ENCODE measurements around the gene STKLD1. TPM values are rescaled to one million over a fixed set of nuclear protein-coding genes. Genes with fewer than 3 reads are reported as not detected.

STKLD1 gene
- total RNA-seq, 2 donors from 2014 or later, result not detected

DNA sequence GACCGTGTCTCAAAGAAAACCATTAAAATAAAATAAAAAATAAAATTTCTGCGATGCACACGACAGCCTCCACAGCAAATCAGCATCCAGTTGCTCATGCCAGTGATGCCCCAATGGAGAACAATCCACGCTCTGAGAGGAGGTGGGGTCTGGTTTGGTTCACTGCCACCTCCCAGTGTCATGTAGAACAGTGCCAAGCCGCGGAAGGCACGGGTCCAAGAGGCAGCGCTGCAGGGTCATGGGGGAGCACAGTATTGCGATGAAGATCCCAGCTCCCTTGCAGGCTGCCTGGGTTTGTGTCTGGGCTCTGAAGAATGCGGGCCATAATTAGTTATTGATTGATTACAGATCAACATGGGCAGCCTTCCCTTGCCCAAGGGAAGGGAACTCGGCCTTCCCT, 77.5 kb downstream of the STKLD1 start:
- no peak for DNase-seq
- TF ChIP-seq, protein P1, sequence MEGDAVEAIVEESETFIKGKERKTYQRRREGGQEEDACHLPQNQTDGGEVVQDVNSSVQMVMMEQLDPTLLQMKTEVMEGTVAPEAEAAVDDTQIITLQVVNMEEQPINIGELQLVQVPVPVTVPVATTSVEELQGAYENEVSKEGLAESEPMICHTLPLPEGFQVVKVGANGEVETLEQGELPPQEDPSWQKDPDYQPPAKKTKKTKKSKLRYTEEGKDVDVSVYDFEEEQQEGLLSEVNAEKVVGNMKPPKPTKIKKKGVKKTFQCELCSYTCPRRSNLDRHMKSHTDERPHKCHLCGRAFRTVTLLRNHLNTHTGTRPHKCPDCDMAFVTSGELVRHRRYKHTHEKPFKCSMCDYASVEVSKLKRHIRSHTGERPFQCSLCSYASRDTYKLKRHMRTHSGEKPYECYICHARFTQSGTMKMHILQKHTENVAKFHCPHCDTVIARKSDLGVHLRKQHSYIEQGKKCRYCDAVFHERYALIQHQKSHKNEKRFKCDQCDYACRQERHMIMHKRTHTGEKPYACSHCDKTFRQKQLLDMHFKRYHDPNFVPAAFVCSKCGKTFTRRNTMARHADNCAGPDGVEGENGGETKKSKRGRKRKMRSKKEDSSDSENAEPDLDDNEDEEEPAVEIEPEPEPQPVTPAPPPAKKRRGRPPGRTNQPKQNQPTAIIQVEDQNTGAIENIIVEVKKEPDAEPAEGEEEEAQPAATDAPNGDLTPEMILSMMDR (IDR thresholded peaks at IDR 0.05), result no peak
- no peak for TF ChIP-seq POLR2A (IDR thresholded peaks at IDR 0.05)
- no peaks in the 10 kb centered on the region for H3K27me3 ChIP-seq
- H3K4me3 ChIP-seq, result no peak overlapping the region
- ATAC-seq, result no peak
- intact Hi-C loops (cut with DNase I), result no loop called here
- no peak overlapping the region for H3K27ac ChIP-seq
- H3K36me3 ChIP-seq (replicated peaks in 1 of 2; ENCODE audit: insufficient read depth in 1 of 2, low read depth in 2 of 2), result no peaks in the 10 kb centered on the region
- no peaks in the 10 kb centered on the region for H3K9me3 ChIP-seq
- peaks cover 3% of the 10 kb centered on the region for H3K4me1 ChIP-seq
- WGBS, 2 donors, result 80 to 92% methylated on average over 9 to 11 of the region's 11 CpGs

DNA sequence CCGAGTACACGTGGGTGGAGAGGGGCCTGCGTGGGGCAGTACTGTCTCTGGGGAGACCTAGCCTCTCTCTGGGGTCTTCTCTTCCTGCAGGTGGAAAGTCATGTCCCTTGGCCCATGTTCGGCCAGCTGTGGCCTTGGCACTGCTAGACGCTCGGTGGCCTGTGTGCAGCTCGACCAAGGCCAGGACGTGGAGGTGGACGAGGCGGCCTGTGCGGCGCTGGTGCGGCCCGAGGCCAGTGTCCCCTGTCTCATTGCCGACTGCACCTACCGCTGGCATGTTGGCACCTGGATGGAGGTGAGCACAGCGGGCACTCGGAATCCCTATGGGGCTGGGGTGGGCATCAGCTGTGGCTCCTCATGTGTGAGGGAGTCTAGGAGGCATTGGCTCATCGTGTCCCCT, 78.2 kb downstream of the STKLD1 start:
- WGBS, 2 donors, result 64 to 84% methylated on average over 3 to 19 of the region's 19 CpGs
- H3K4me1 ChIP-seq, result peaks cover 10% of the 10 kb centered on the region
- H3K4me3 ChIP-seq, result no peak overlapping the region
- DNase-seq (no peak), ATAC-seq (no peak)
- no peaks in the 10 kb centered on the region for H3K27me3 ChIP-seq
- no peaks in the 10 kb centered on the region for H3K9me3 ChIP-seq
- intact Hi-C loops (cut with DNase I), result no loop called here
- TF ChIP-seq, protein P1 (IDR thresholded peaks at IDR 0.05), result no peak
- no peak for TF ChIP-seq POLR2A (IDR thresholded peaks at IDR 0.05)
- H3K36me3 ChIP-seq (replicated peaks in 1 of 2; ENCODE audit: insufficient read depth in 1 of 2, low read depth in 2 of 2), result no peaks in the 10 kb centered on the region
- H3K27ac ChIP-seq, result no peak overlapping the region

DNA sequence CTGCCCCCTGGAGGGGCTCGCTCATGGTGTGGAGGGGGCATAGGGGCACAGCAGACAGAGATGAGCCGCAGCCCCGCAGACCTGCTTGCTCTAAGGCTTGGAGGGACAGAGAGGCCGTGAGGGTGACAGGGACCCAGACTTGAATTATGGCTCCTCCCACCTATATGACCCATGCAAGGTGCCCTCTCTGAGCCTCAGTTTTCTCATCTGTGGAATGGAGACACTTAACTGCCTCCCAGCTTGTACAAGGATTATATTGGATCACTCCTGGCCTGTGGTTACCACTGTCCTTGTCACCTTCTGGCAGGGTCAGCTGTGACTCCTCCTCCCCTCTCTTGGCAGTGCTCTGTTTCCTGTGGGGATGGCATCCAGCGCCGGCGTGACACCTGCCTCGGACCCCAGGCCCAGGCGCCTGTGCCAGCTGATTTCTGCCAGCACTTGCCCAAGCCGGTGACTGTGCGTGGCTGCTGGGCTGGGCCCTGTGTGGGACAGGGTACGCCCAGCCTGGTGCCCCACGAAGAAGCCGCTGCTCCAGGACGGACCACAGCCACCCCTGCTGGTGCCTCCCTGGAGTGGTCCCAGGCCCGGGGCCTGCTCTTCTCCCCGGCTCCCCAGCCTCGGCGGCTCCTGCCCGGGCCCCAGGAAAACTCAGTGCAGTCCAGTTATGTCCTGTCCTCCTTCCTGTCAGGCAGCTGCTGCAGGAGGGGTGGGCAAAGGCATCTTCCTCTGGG, 78.9 kb downstream of the STKLD1 start:
- no peak overlapping the region for H3K4me3 ChIP-seq
- ATAC-seq (no peak), DNase-seq (no peak)
- H3K27me3 ChIP-seq, result no peaks in the 10 kb centered on the region
- H3K27ac ChIP-seq, result no peak overlapping the region
- intact Hi-C loops (cut with DNase I), result no loop called here
- H3K36me3 ChIP-seq (replicated peaks in 1 of 2; ENCODE audit: insufficient read depth in 1 of 2, low read depth in 2 of 2), result no peaks in the 10 kb centered on the region
- 92 to 93% methylated on average over 10 to 20 of the region's 20 CpGs for WGBS, 2 donors
- no peaks in the 10 kb centered on the region for H3K9me3 ChIP-seq
- TF ChIP-seq POLR2A (IDR thresholded peaks at IDR 0.05), result no peak
- TF ChIP-seq, protein P1 (IDR thresholded peaks at IDR 0.05), result no peak
- peaks cover 9% of the 10 kb centered on the region for H3K4me1 ChIP-seq

Small RNA genes lying within 50 kb of the gene (small RNA-seq; reads per million reads assigned to genes)
- gene RF00019, result not detected
- gene SNORD24, result not detected
- not detected for gene SNORD36A
- not detected for gene SNORD36B
- gene SNORD36C, result not detected

Other genes starting within 250 kb of the STKLD1 start
- 1 to 10 TPM; 5.4 to 9.2 TPM for gene GBGT1, start 212.5 kb upstream of the STKLD1 start, total RNA-seq
- gene OBP2B, start 167.1 kb upstream of the STKLD1 start, total RNA-seq, result not detected
- gene ABO, start 101.2 kb upstream of the STKLD1 start, total RNA-seq, result 1 to 10 TPM; 3.9 to 9.2 TPM
- 10 to 100 TPM; 20.8 to 37.9 TPM for gene SURF6, start 40.2 kb upstream of the STKLD1 start, total RNA-seq
- 10 to 100 TPM; 15.8 to 16.3 TPM for gene MED22, start 28.2 kb upstream of the STKLD1 start, total RNA-seq
- gene RPL7A, start 28.1 kb upstream of the STKLD1 start, total RNA-seq, result 1,000 to 10,000 TPM; 1,478 to 1,480 TPM
- 10 to 100 TPM; 31.0 to 43.1 TPM for gene SURF1, start 19.9 kb upstream of the STKLD1 start, total RNA-seq
- 10 to 100 TPM; 20.0 to 27.0 TPM for gene SURF2, start 19.8 kb upstream of the STKLD1 start, total RNA-seq
- gene SURF4, start 306 bp upstream of the STKLD1 start, total RNA-seq, result 100 to 1,000 TPM in 1 of 2 donors, 10 to 100 TPM in 1; 93.9 to 109 TPM
- 10 to 100 TPM; 15.6 to 21.8 TPM for gene REXO4, start 41.6 kb downstream of the STKLD1 start, total RNA-seq
- 1 to 10 TPM; 2.3 to 5.6 TPM for gene ADAMTS13, start 46.0 kb downstream of the STKLD1 start, total RNA-seq
- 10 to 100 TPM; 19.2 to 25.4 TPM for gene CACFD1, start 83.6 kb downstream of the STKLD1 start, total RNA-seq
- gene SLC2A6, start 102.7 kb downstream of the STKLD1 start, total RNA-seq, result 1 to 10 TPM; 2.6 to 3.0 TPM
- not detected for gene MYMK, start 148.6 kb downstream of the STKLD1 start, total RNA-seq
- gene ADAMTSL2, start 158.3 kb downstream of the STKLD1 start, total RNA-seq, result 10 to 100 TPM in 1 of 2 donors, 1 to 10 TPM in 1; 4.2 to 21.8 TPM
- gene FAM163B, start 233.0 kb downstream of the STKLD1 start, total RNA-seq, result under 1 TPM in 1 of 2 donors, not detected in 1; 0.78 TPM

All from body of pancreas (tissue), 4 donors.